Mammary epithelial cell (primary cell): ENCODE data around the gene MLEC.

Experiments
- EZH2 ChIP-seq: IDR thresholded peaks from 2 replicates; pipeline ENCODE4 v1.6.1; 2012; ENCODE audit warnings: low read length, inconsistent platforms, borderline replicate concordance
- TF ChIP-seq, protein P1 (sequence below), 2 donors: IDR thresholded peaks in 1 of 2; conservative IDR thresholded peaks in 1 of 2; 2 replicates each; pipeline ENCODE4 v1.5.1; 2011 to 2012; ENCODE audit warnings: inconsistent platforms in 2 of 2, low read length in 2 of 2, mild to moderate bottlenecking in 2 of 2, control low read depth in 1 of 2, low read depth in 1 of 2; ENCODE audit not compliant: insufficient read depth in 1 of 2; ENCODE audit errors: extremely low read depth in 1 of 2

DNA sequence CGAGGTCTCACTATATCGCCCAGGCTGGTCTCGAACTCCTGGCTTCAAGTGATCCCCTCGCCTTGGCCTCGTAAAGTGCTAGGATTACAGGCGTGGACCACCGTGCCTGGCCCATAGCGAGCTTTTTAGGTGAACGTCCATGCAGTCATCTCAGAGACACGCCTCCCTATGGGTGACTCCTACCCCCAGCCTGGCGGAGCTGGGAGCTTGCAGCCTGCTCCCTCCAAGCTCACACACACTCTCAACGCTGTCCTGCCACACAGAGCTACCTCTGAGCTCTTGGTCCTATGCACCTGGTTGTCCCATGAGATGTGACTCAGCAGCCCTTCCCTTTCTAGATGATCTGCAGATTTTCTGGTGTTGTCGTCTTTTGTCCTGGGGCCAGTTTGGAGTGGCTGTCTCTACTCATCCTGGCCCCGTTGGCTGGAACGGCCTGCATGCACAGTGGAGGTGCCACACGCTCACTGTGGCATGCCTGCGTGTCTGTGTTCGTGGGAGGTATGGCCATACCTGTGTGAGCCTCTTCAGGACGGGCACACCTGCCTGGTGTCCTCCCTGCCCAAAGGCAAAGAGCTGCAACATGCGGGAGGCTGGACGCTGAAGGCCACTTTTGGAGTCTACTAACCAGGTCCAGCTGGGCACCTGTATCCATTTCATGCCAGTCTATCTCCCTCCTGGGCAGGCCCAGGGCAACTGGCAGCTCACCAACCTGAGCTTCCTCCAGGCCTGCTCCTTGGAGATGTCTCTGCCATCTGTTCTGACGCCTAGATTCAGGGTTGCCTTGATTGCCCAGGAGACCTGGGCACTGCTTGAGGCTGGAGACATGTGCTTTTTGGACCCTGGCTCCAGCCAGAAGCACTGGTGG lies 28.4 kb upstream of the MLEC start:
- TF ChIP-seq, protein P1, sequence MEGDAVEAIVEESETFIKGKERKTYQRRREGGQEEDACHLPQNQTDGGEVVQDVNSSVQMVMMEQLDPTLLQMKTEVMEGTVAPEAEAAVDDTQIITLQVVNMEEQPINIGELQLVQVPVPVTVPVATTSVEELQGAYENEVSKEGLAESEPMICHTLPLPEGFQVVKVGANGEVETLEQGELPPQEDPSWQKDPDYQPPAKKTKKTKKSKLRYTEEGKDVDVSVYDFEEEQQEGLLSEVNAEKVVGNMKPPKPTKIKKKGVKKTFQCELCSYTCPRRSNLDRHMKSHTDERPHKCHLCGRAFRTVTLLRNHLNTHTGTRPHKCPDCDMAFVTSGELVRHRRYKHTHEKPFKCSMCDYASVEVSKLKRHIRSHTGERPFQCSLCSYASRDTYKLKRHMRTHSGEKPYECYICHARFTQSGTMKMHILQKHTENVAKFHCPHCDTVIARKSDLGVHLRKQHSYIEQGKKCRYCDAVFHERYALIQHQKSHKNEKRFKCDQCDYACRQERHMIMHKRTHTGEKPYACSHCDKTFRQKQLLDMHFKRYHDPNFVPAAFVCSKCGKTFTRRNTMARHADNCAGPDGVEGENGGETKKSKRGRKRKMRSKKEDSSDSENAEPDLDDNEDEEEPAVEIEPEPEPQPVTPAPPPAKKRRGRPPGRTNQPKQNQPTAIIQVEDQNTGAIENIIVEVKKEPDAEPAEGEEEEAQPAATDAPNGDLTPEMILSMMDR (conservative IDR thresholded peaks at IDR 0.05 in 1 of 2, IDR thresholded peaks at IDR 0.05 in 1 of 2; ENCODE audit: extremely low read depth in 1 of 2, insufficient read depth in 1 of 2, low read depth in 1 of 2, low read length in 2 of 2) = no peak
- TF ChIP-seq EZH2 = no peak
